ENCODE data around the gene CCDC134. TPM values are rescaled to one million over a fixed set of nuclear protein-coding genes. Genes with fewer than 3 reads are reported as not detected.

Gene CCDC134
- total and polyA plus RNA-seq, 9 of the 15 experiments (the other 6 are each of a cell fraction or from before 2014, with no cell fraction given), result 0.56 to 11.9 (median 5.3) TPM

DNA sequence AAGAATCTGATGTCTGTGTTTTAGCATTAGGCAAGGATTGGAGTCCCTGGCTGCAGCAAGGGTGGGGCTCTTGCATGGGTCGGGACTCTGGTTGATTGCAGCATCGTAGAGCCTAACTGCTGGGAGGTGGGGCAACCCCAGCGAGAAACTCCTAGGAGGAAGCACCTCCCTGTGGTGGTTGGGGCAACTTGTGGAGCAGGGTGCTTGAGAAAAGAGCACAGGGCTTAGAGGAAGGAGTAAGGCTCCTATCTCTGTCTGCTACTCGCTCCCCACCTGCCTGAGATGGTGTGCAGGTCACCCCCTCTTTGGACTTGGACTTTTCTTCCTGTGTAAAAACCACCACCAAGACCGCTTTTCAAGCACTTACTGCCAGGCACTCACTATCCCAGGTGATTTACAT is 48.0 kb downstream of the CCDC134 start (continued):
- TF ChIP-seq RBM14 (IDR thresholded peaks at IDR 0.05; ENCODE audit: borderline replicate concordance, insufficient read depth, low read depth, low read length), result no peak
- TF ChIP-seq CBX3 (IDR thresholded peaks at IDR 0.05; ENCODE audit: borderline replicate concordance in 1 of 2, low read length in 2 of 2), result no peak
- TF ChIP-seq, protein P1, sequence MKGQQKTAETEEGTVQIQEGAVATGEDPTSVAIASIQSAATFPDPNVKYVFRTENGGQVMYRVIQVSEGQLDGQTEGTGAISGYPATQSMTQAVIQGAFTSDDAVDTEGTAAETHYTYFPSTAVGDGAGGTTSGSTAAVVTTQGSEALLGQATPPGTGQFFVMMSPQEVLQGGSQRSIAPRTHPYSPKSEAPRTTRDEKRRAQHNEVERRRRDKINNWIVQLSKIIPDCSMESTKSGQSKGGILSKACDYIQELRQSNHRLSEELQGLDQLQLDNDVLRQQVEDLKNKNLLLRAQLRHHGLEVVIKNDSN (CRISPR knock-in tag; IDR thresholded peaks at IDR 0.05), result no peak
- peak in 1 of 2 experiments; percentile 16; a peak in 1 of 4 replicates for TF ChIP-seq RAD21 (CRISPR knock-in tag; conservative IDR thresholded peaks at IDR 0.05 in 1 of 2, IDR thresholded peaks at IDR 0.05 in 1 of 2)
- TF ChIP-seq CTCF (IDR thresholded peaks at IDR 0.05 in 2 of 3, conservative IDR thresholded peaks at IDR 0.05 in 1 of 3; ENCODE audit: insufficient read depth in 2 of 3, low read depth in 1 of 3, low read length in 3 of 3), result 0 out of 6 replicates have a peak, but pooled peaks of 1 of the 3 experiments have one; percentile 4

DNA sequence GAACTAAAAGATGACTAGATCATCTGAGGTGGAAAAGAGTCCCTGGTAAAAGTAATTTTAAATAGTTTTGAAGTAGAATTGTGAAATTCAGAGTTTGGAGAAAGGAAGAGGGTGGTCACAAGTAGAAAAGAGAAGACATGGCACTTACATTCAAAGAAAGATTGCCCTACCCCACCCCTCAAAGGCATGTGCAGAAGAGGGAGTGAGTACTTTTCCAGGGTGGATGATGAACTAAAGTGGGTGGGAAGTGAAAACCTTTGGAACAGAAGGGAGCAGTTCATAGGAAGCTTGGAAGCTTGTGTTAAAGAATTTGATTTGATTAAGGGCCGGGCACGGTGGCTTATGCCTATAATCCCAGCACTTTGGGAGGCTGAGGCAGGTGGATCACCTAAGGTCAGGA is 56.0 kb downstream of the CCDC134 start:
- H3K4me2 ChIP-seq (ENCODE audit: insufficient read depth, low read length), result no peak overlapping the region
- peaks cover 96% of the 10 kb centered on the region for H3K79me2 ChIP-seq (ENCODE audit: control insufficient read depth, insufficient read depth, low read length)
- H3K36me3 ChIP-seq (ENCODE audit: control insufficient read depth, insufficient read depth, low read length), result peaks cover 25% of the 10 kb centered on the region; the same call in 2 of the 3 replicates
- 86% methylated on average over 2 of the region's 2 CpGs for WGBS (ENCODE audit: insufficient coverage, low coverage, missing lambda C conversion rate)
- TF ChIP-seq, protein P2, sequence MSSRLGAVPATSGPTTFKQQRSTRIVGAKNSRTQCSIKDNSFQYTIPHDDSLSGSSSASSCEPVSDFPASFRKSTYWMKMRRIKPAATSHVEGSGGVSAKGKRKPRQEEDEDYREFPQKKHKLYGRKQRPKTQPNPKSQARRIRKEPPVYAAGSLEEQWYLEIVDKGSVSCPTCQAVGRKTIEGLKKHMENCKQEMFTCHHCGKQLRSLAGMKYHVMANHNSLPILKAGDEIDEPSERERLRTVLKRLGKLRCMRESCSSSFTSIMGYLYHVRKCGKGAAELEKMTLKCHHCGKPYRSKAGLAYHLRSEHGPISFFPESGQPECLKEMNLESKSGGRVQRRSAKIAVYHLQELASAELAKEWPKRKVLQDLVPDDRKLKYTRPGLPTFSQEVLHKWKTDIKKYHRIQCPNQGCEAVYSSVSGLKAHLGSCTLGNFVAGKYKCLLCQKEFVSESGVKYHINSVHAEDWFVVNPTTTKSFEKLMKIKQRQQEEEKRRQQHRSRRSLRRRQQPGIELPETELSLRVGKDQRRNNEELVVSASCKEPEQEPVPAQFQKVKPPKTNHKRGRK (tag; IDR thresholded peaks at IDR 0.05), result no peak
- no peak for DNase-seq (ENCODE audit: extremely low read depth in 1 of 4, low spot score in 3 of 4)
- no peak overlapping the region for H3K9ac ChIP-seq (ENCODE audit: insufficient read depth in 1 of 2, low read depth in 2 of 2, low read length in 2 of 2)
- H3K9me3 ChIP-seq (replicated peaks; ENCODE audit: control insufficient read depth, insufficient read depth, low read depth, low read length), result no peaks in the 10 kb centered on the region
- no peaks in the 10 kb centered on the region for H3K27me3 ChIP-seq (ENCODE audit: control insufficient read depth in 2 of 2, insufficient read depth in 2 of 2, low read length in 2 of 2)
- no peak for ATAC-seq
- ChIA-PET CTCF (ENCODE audit: low intra/inter-chr PET ratio) (interaction anchor here (0.7 kb wide), 1 partner anchor 33 kb away, joined by 7 read pairs; no protein-coding TSS in a partner anchor), POLR2A (interaction anchor here (2.9 to 3.3 kb wide), 2 partner anchors 10 to 14 kb away, joined by 10 to 11 read pairs; no protein-coding TSS in a partner anchor)
- no peak for FAIRE-seq
- H4K20me1 ChIP-seq (replicated peaks; ENCODE audit: control insufficient read depth, insufficient read depth, low read length), result peaks cover 26% of the 10 kb centered on the region
- no peaks in the 10 kb centered on the region for H3K9me1 ChIP-seq (ENCODE audit: control insufficient read depth, insufficient read depth, low read length)
- in situ Hi-C loops (cut with MboI) (no loop called here), intact Hi-C loops (cut with micrococcal nuclease) (loop anchor here (10.0 kb wide), 1 partner anchor 112 kb away; no protein-coding TSS in a partner anchor)
- BruUV-seq (replicated peaks), result no TSS peak
- H2AFZ ChIP-seq (ENCODE audit: low read depth, low read length), result no peak overlapping the region
- no peak overlapping the region for H3K27ac ChIP-seq (ENCODE audit: extremely low read depth, low read depth, low read length)
- no peak overlapping the region for H3K4me3 ChIP-seq
- peaks cover 8 to 12% of the 10 kb centered on the region in 2 experiments; a peak in 3 of 5 replicates for H3K4me1 ChIP-seq (replicated peaks in 1 of 2; ENCODE audit: control insufficient read depth in 2 of 2, insufficient read depth in 2 of 2, low read length in 2 of 2)

Measured in K562 (cell line).